KG1 (cell line): Measurements from ENCODE around the gene TBC1D24.

Source experiments
- DNase-seq: peaks from one replicate; lab custom pipeline; 2025; lab: John Stamatoyannopoulos, UW

Gene TBC1D24

GRCh38 chr16:2450535-2450934 is 24.4 kb upstream of the TBC1D24 start:
- no peak for DNase-seq

GRCh38 chr16:2450975-2451381 is 23.9 kb upstream of the TBC1D24 start:
- DNase-seq = no peak

- DNase-seq = no peak
Measured at GRCh38 chr16:2451851-2452320, 23.0 kb upstream of the TBC1D24 start.

GRCh38 chr16:2452650-2453049 is 22.3 kb upstream of the TBC1D24 start:
- DNase-seq = no peak

GRCh38 chr16:2455081-2455845 is 19.7 kb upstream of the TBC1D24 start:
- DNase-seq = no peak

GRCh38 chr16:2456551-2457153 is 18.3 kb upstream of the TBC1D24 start:
- DNase-seq = no peak

- no peak for DNase-seq
Measured at GRCh38 chr16:2457267-2457666, 17.7 kb upstream of the TBC1D24 start.

GRCh38 chr16:2457946-2458345 is 17.0 kb upstream of the TBC1D24 start:
- DNase-seq = no peak

- no peak for DNase-seq
Measured at GRCh38 chr16:2458887-2459646, 15.9 kb upstream of the TBC1D24 start.

- DNase-seq = peak; percentile 94
Measured at GRCh38 chr16:2459647-2460390, 15.1 kb upstream of the TBC1D24 start, which contains the start of gene TEDC2. Gene TEDC2 (plus strand): TSS chr16:2460109. CDS start chr16:2460145, 36 bp downstream.

- DNase-seq = no peak
Measured at GRCh38 chr16:2460391-2460713, 14.6 kb upstream of the TBC1D24 start.

GRCh38 chr16:2460916-2461315 is 14.0 kb upstream of the TBC1D24 start:
- no peak for DNase-seq

GRCh38 chr16:2462031-2462866 is 12.7 kb upstream of the TBC1D24 start:
- no peak for DNase-seq

- DNase-seq = no peak
Measured at GRCh38 chr16:2464333-2464732, 10.6 kb upstream of the TBC1D24 start.

- no peak for DNase-seq
Measured at GRCh38 chr16:2465653-2466415, 9.1 kb upstream of the TBC1D24 start.

- no peak for DNase-seq
Measured at GRCh38 chr16:2466667-2467527, 8.0 kb upstream of the TBC1D24 start.

GRCh38 chr16:2467528-2468232 is 7.2 kb upstream of the TBC1D24 start:
- DNase-seq = no peak

- no peak for DNase-seq
Measured at GRCh38 chr16:2468233-2468724, 6.6 kb upstream of the TBC1D24 start.
